K562 (cell line): ENCODE data around the gene CENPA. TPM values are rescaled to one million over a fixed set of nuclear protein-coding genes. Genes with fewer than 3 reads are reported as not detected.

Experiments
- BRF1 ChIP-seq: IDR thresholded peaks from 3 replicates; pipeline ENCODE4 v1.6.1; 2011; ENCODE audit warnings: borderline replicate concordance, mild to moderate bottlenecking; ENCODE audit not compliant: insufficient read length; ENCODE audit errors: extremely low read depth
- CAMTA2 ChIP-seq: fragments of 250-450 bp; sonication (Bioruptor Pico); conservative IDR thresholded peaks from 2 replicates; pipeline ENCODE4 v1.5.1; 2022
- CBX5 ChIP-seq: IDR thresholded peaks from 2 replicates; pipeline ENCODE4 v1.6.1; 2014; ENCODE audit warnings: low read depth, borderline replicate concordance
- CBX8 ChIP-seq: fragments of 200-600 bp; sonication (generic); IDR thresholded peaks from 2 replicates; pipeline ENCODE4 v1.6.1; 2012; ENCODE audit warnings: borderline replicate concordance, mixed run types, low read depth, mild to moderate bottlenecking, moderate library complexity, mixed read lengths, low read length, control low read depth, inconsistent platforms; ENCODE audit not compliant: poor library complexity, severe bottlenecking; ENCODE audit errors: extremely low read depth
- CTBP1 ChIP-seq: fragments of 450-650 bp; IDR thresholded peaks from 2 replicates; pipeline ENCODE4 v1.6.1; 2016; ENCODE audit warnings: borderline replicate concordance
- FOXA1 ChIP-seq: fragments of 450-650 bp; IDR thresholded peaks from 2 replicates; pipeline ENCODE4 v1.6.1; 2016; ENCODE audit warnings: mild to moderate bottlenecking, borderline replicate concordance
- FOXK2 ChIP-seq, 2 experiments: fragments of 450-650 bp; IDR thresholded peaks in 1 of 2; conservative IDR thresholded peaks in 1 of 2; 2 replicates each; pipeline ENCODE4 v1.6.1; 2016; ENCODE audit warnings: low read depth in 2 of 2, mild to moderate bottlenecking in 1 of 2
- HINFP ChIP-seq: fragments of 450-650 bp; conservative IDR thresholded peaks from 2 replicates; pipeline ENCODE4 v1.6.1; 2016; ENCODE audit warnings: missing genetic modification characterization, low read depth, mild to moderate bottlenecking, control low read depth, missing compliant biosample characterization
- HMGN3 ChIP-seq: IDR thresholded peaks from 2 replicates; pipeline ENCODE4 v1.6.1; 2011; ENCODE audit warnings: borderline replicate concordance, low read depth, mild to moderate bottlenecking, mixed read lengths, low read length; ENCODE audit not compliant: insufficient read length; ENCODE audit errors: extremely low read depth
- KAT2B ChIP-seq: IDR thresholded peaks from one replicate; pipeline ENCODE4 v1.6.1; 2012; ENCODE audit warnings: low read depth, mild to moderate bottlenecking, control low read depth, inconsistent platforms, low read length, moderate library complexity
- KHSRP ChIP-seq: fragments of 450-650 bp; IDR thresholded peaks from 2 replicates; pipeline ENCODE4 v1.6.1; 2017
- MYBL2 ChIP-seq, 2 experiments: fragments of 450-650 bp in 1 of 2; sonication (generic) in 1 of 2; formaldehyde crosslinking in 1 of 2; IDR thresholded peaks; 2 replicates each; pipeline versions ENCODE4 v1.6.1 to v1.8.1; 2017 to 2022; ENCODE audit warnings: borderline replicate concordance in 1 of 2, inconsistent platforms in 1 of 2, low read depth in 1 of 2, mild to moderate bottlenecking in 1 of 2, missing genetic modification reagents in 1 of 2, moderate library complexity in 1 of 2
- RFX1 ChIP-seq: fragments of 450-650 bp; IDR thresholded peaks from 2 replicates; pipeline ENCODE4 v1.6.1; 2016; ENCODE audit warnings: mild to moderate bottlenecking, moderate library complexity
- RNF2 ChIP-seq: sonication (generic); IDR thresholded peaks from 2 replicates; pipeline ENCODE4 v1.6.1; 2016
- SIRT6 ChIP-seq: IDR thresholded peaks from one replicate; pipeline ENCODE4 v1.6.1; 2012; ENCODE audit warnings: low read depth, mild to moderate bottlenecking, control low read depth, inconsistent platforms, low read length, moderate library complexity
- TAF7 ChIP-seq: fragments of 450-650 bp; IDR thresholded peaks from 2 replicates; pipeline ENCODE4 v1.6.1; 2016; ENCODE audit warnings: missing genetic modification characterization, missing compliant biosample characterization
- TAF9B ChIP-seq: fragments of 450-650 bp; IDR thresholded peaks from 2 replicates; pipeline ENCODE4 v1.6.1; 2018; ENCODE audit warnings: mild to moderate bottlenecking; ENCODE audit not compliant: partially characterized antibody
- TSC22D4 ChIP-seq: fragments of 450-650 bp; IDR thresholded peaks from 2 replicates; pipeline ENCODE4 v1.6.1; 2016; ENCODE audit warnings: missing genetic modification characterization, missing biosample characterization, control low read depth
- YY1 ChIP-seq, 3 experiments: IDR thresholded peaks; 2 replicates each; pipeline ENCODE4 v1.6.1; 2011; ENCODE audit warnings: low read length in 2 of 3, mild to moderate bottlenecking in 2 of 3, moderate library complexity in 2 of 3, borderline replicate concordance in 1 of 3, control low read depth in 1 of 3, low read depth in 1 of 3; ENCODE audit not compliant: insufficient read depth in 3 of 3, insufficient replicate concordance in 2 of 3, control insufficient read depth in 1 of 3, insufficient read length in 1 of 3; ENCODE audit errors: extremely low read depth in 1 of 3
- ZNF436 ChIP-seq: fragments of 250-450, 450-650 bp; sonication (Bioruptor Pico); formaldehyde crosslinking; IDR thresholded peaks from 2 replicates; pipeline ENCODE4 v1.7.0; 2020; ENCODE audit warnings: mild to moderate bottlenecking
- ZNF583 ChIP-seq: fragments of 250-450 bp; sonication (Bioruptor Pico); IDR thresholded peaks from 2 replicates; pipeline ENCODE4 v1.4.0; 2020
- ZNF644 ChIP-seq: fragments of 200-800 bp; sonication (Bioruptor generic); IDR thresholded peaks from 2 replicates; pipeline ENCODE4 v1.6.1; 2016; ENCODE audit warnings: low read depth, missing genetic modification characterization, missing compliant biosample characterization
- polyA plus RNA-seq, 8 experiments: library from polyadenylated mRNA; depleted of rRNA in 4 of 8; stranded (reverse) in 5 of 8; unstranded in 3 of 8; fragments of >200 nt; fragmentation: Nextera tagmentation in 2 of 8; fragmentation: Illumina TruSeq in 1 of 8; extraction: Ambion mirVana in 2 of 8; extraction: Trizol in 1 of 8; gene quantifications; 2 replicates each; pipeline versions ENCODE4 v1.2.1 to v1.2.3, GENCODE V29; 2011 to 2014; ENCODE audit warnings: inconsistent platforms in 1 of 8, missing spikeins in 1 of 8
- total RNA-seq, 7 experiments: library from RNA; depleted of rRNA in 6 of 7; stranded (reverse); fragments of >200 nt in 6 of 7; fragmentation: Illumina TruSeq in 2 of 7; extraction: Trizol in 2 of 7; gene quantifications; 2 replicates each; pipeline versions ENCODE4 v1.2.1 to v1.2.3, GENCODE V29; 2011 to 2021; ENCODE audit warnings: low replicate concordance in 1 of 7
- TF ChIP-seq, protein P1 (sequence below): fragments of 250-450 bp; sonication (Bioruptor Pico); IDR thresholded peaks from 2 replicates; pipeline ENCODE4 v1.8.0; 2022; ENCODE audit warnings: moderate library complexity, mild to moderate bottlenecking, inconsistent platforms

Gene CENPA
- total and polyA plus RNA-seq, 9 of the 15 experiments (the other 6 are each of a cell fraction or from before 2014, with no cell fraction given), result 11.3 to 61.7 (median 44.7) TPM

- TF ChIP-seq RNF2 (peak; percentile 81), TSC22D4 (tag) (no peak), TAF7 (tag) (no peak), YY1 (IDR thresholded peaks at IDR 0.05; ENCODE audit: borderline replicate concordance in 1 of 3, control insufficient read depth in 1 of 3, extremely low read depth in 1 of 3, insufficient read depth in 3 of 3, insufficient read length in 1 of 3, insufficient replicate concordance in 2 of 3, low read depth in 1 of 3, low read length in 2 of 3) (peak in 2 of 3 experiments; percentile 51 to 87), ZNF644 (no peak; the same call in 1 of the 2 replicates), CBX8 (no peak), MYBL2 (IDR thresholded peaks at IDR 0.05; ENCODE audit: low read depth) (no peak), MYBL2 (CRISPR knock-in tag; IDR thresholded peaks at IDR 0.05; ENCODE audit: borderline replicate concordance) (no peak), KHSRP (no peak), FOXA1 (no peak), FOXK2 (conservative IDR thresholded peaks at IDR 0.05 in 1 of 2, IDR thresholded peaks at IDR 0.05 in 1 of 2; ENCODE audit: low read depth in 2 of 2) (peak; percentile 93 to 96), RFX1 (peak; percentile 59), HINFP (tag) (peak; percentile 22; the same call in 1 of the 2 replicates), BRF1 (no peak), CAMTA2 (CRISPR knock-in tag) (no peak), CTBP1 (peak; percentile 84), ZNF583 (peak; percentile 83; the same call in 1 of the 2 replicates), HMGN3 (no peak), KAT2B (no peak), SIRT6 (no peak), CBX5 (no peak), ZNF436 (CRISPR knock-in tag) (no peak), TAF9B (peak; percentile 72)
- TF ChIP-seq, protein P1, sequence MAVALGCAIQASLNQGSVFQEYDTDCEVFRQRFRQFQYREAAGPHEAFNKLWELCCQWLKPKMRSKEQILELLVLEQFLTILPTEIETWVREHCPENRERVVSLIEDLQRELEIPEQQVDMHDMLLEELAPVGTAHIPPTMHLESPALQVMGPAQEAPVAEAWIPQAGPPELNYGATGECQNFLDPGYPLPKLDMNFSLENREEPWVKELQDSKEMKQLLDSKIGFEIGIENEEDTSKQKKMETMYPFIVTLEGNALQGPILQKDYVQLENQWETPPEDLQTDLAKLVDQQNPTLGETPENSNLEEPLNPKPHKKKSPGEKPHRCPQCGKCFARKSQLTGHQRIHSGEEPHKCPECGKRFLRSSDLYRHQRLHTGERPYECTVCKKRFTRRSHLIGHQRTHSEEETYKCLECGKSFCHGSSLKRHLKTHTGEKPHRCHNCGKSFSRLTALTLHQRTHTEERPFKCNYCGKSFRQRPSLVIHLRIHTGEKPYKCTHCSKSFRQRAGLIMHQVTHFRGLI (CRISPR knock-in tag), result peak; percentile 20; the same call in 1 of the 2 replicates
Measured at GRCh38 chr2:26757873-26758789, 27.7 kb upstream of the CENPA start (continued).
